Endothelial cell of umbilical vein (primary cell): ENCODE measurements around the gene ACOX3. TPM values are rescaled to one million over a fixed set of nuclear protein-coding genes. Genes with fewer than 3 reads are reported as not detected.

ENCODE experiments used
- BruUV-seq: library from RNA; stranded (reverse); fragments of 400-500 nt; replicated peaks from 2 replicates; lab custom pipeline; 2021; lab: Mats Ljungman, UMichigan
- CTCF ChIA-PET: fragments of 300-600, 350-600 bp; sonication (Branson Sonifier 250); formaldehyde crosslinking; loops from one replicate; lab custom pipeline; 2021; ENCODE audit warnings: antibody characterized with exemption, inconsistent platforms; lab: Charles Lee
- POLR2A ChIA-PET: fragments of 300-600, 350-600 bp; sonication (Branson Sonifier 250); formaldehyde crosslinking; loops from one replicate; lab custom pipeline; 2021; ENCODE audit warnings: antibody characterized with exemption, inconsistent platforms; lab: Charles Lee
- DNase-seq: peaks from one replicate; pipeline ENCODE4 v3.0.0-alpha.2; 2011; ENCODE audit warnings: low read depth, low spot score
- FAIRE-seq: peaks from 2 replicates; lab custom pipeline; 2011; peaks lifted over from hg19 to GRCh38; lab: Jason Lieb, UNC
- H2AFZ ChIP-seq: 2 replicates; pipeline ENCODE4 v1.6.0; 2012; ENCODE audit warnings: low read depth, low read length, control low read depth, inconsistent platforms
- H3K27ac ChIP-seq: 2 replicates; pipeline ENCODE4 v1.5.1; 2011; ENCODE audit warnings: low read depth, mild to moderate bottlenecking, control low read depth, low read length, moderate library complexity; ENCODE audit not compliant: insufficient read depth
- H3K27me3 ChIP-seq, 2 experiments: 2 replicates each; pipeline versions ENCODE4 v1.6.0 to v1.6.1; 2011; ENCODE audit warnings: low read length in 2 of 2, mixed read lengths in 1 of 2; ENCODE audit not compliant: control insufficient read depth in 2 of 2, insufficient read depth in 2 of 2
- H3K36me3 ChIP-seq, 2 experiments: 2 replicates in 1 of 2; 3 replicates in 1 of 2; pipeline ENCODE4 v1.5.1; 2011; ENCODE audit warnings: low read length in 2 of 2, mild to moderate bottlenecking in 1 of 2, moderate library complexity in 1 of 2; ENCODE audit not compliant: control insufficient read depth in 2 of 2, insufficient read depth in 2 of 2; ENCODE audit errors: extremely low read depth in 1 of 2
- H3K4me1 ChIP-seq: 3 replicates; pipeline ENCODE4 v1.5.1; 2011; ENCODE audit warnings: mild to moderate bottlenecking, low read length; ENCODE audit not compliant: control insufficient read depth, insufficient read depth; ENCODE audit errors: extremely low read depth
- H3K4me2 ChIP-seq: 2 replicates; pipeline ENCODE4 v1.6.1; 2011; ENCODE audit warnings: low read length, control low read depth, mixed read lengths; ENCODE audit not compliant: insufficient read depth
- H3K4me3 ChIP-seq, 3 experiments: fragments of 200-600 bp in 1 of 3; sonication (generic), shearing (Covaris generic) in 1 of 3; replicated peaks in 1 of 3; 2 replicates each; pipeline ENCODE4 v1.5.1; 2011 to 2016; ENCODE audit warnings: control low read depth in 3 of 3, low read length in 3 of 3, mild to moderate bottlenecking in 2 of 3, inconsistent platforms in 1 of 3, low read depth in 1 of 3, moderate library complexity in 1 of 3; ENCODE audit not compliant: insufficient read depth in 1 of 3
- H3K79me2 ChIP-seq: 2 replicates; pipeline ENCODE4 v1.6.0; 2012; ENCODE audit warnings: low read length, inconsistent platforms; ENCODE audit not compliant: control insufficient read depth, insufficient read depth
- H3K9ac ChIP-seq: replicated peaks from 2 replicates; pipeline ENCODE3; 2011; ENCODE audit warnings: low read length, control low read depth; ENCODE audit not compliant: insufficient read depth; ENCODE audit errors: extremely low read depth
- H3K9me1 ChIP-seq: replicated peaks from 3 replicates; pipeline ENCODE4 v1.6.0; 2011; ENCODE audit warnings: mild to moderate bottlenecking, low read length; ENCODE audit not compliant: control insufficient read depth, insufficient read depth; ENCODE audit errors: extremely low read depth
- H3K9me3 ChIP-seq: replicated peaks from 2 replicates; pipeline ENCODE4 v1.5.1; 2012; ENCODE audit warnings: low read length, inconsistent platforms; ENCODE audit not compliant: control insufficient read depth, insufficient read depth
- H4K20me1 ChIP-seq: replicated peaks from 2 replicates; pipeline ENCODE3; 2011; ENCODE audit warnings: mild to moderate bottlenecking, low read length; ENCODE audit not compliant: control insufficient read depth, insufficient read depth; ENCODE audit errors: extremely low read depth
- EZH2 ChIP-seq: IDR thresholded peaks from 2 replicates; pipeline ENCODE4 v1.6.1; 2012; ENCODE audit warnings: borderline replicate concordance, low read depth, mild to moderate bottlenecking, moderate library complexity, low read length, inconsistent platforms; ENCODE audit not compliant: severe bottlenecking
- FOS ChIP-seq: IDR thresholded peaks from 2 replicates; pipeline ENCODE4 v1.6.1; 2011; ENCODE audit warnings: mild to moderate bottlenecking, low read length, moderate library complexity, borderline replicate concordance; ENCODE audit not compliant: insufficient read depth
- GATA2 ChIP-seq: IDR thresholded peaks from 2 replicates; pipeline ENCODE4 v1.7.0; 2011; ENCODE audit warnings: low read depth, mild to moderate bottlenecking, moderate library complexity, mixed read lengths, low read length; ENCODE audit not compliant: insufficient read length, insufficient read depth
- JUN ChIP-seq: IDR thresholded peaks from 2 replicates; pipeline ENCODE4 v1.6.1; 2011; ENCODE audit warnings: borderline replicate concordance, low read depth; ENCODE audit not compliant: insufficient read length, insufficient read depth
- MYC ChIP-seq: IDR thresholded peaks from one replicate; pipeline ENCODE4 v1.6.1; 2011; ENCODE audit warnings: mild to moderate bottlenecking, low read depth, low read length
- POLR2A ChIP-seq: IDR thresholded peaks from 2 replicates; pipeline ENCODE4 v1.6.1; 2012; ENCODE audit warnings: low read depth, mild to moderate bottlenecking, control low read depth, low read length
- POLR2AphosphoS5 ChIP-seq: IDR thresholded peaks from 2 replicates; pipeline ENCODE4 v1.6.1; 2012; ENCODE audit warnings: low read depth, mild to moderate bottlenecking, control low read depth, low read length, moderate library complexity; ENCODE audit not compliant: insufficient read depth
- dilution Hi-C: fragments of 300-500 bp; cut with MboI; formaldehyde crosslinking; loops from one replicate; pipeline ENCODE4 v1.15.0; 2019; ENCODE audit warnings: low sequenced_read_pairs; ENCODE audit not compliant: extremely low pct_ligation_motif_present
- intact Hi-C: fragments of 100-400 bp; cut with micrococcal nuclease; formaldehyde crosslinking; loops from one replicate; pipeline ENCODE4 v1.10.0; 2022
- polyA plus RNA-seq, 4 experiments: library from polyadenylated mRNA; depleted of rRNA in 3 of 4; stranded (reverse) in 3 of 4; unstranded in 1 of 4; fragments of >200 nt; gene quantifications; 2 replicates each; pipeline versions ENCODE4 v1.2.1 to v1.2.3, GENCODE V29; 2011 to 2012; ENCODE audit warnings: missing spikeins in 1 of 4
- total RNA-seq: library from RNA; stranded (reverse); gene quantifications from 2 replicates; pipeline ENCODE4 v1.2.3, GENCODE V29; 2021
- TF ChIP-seq, protein P1 (sequence below): IDR thresholded peaks from 2 replicates; pipeline ENCODE4 v1.6.1; 2011; ENCODE audit not compliant: insufficient read depth, insufficient read length
- TF ChIP-seq, protein P2 (sequence below), 2 donors: IDR thresholded peaks; 1 replicate in 1 of 2; 2 replicates in 1 of 2; pipeline ENCODE4 v1.5.1; 2011; ENCODE audit warnings: low read length in 2 of 2, mild to moderate bottlenecking in 2 of 2, moderate library complexity in 2 of 2, control low read depth in 1 of 2, inconsistent platforms in 1 of 2, low read depth in 1 of 2; ENCODE audit not compliant: insufficient read depth in 1 of 2; ENCODE audit errors: extremely low read depth in 1 of 2

Gene ACOX3
- total and polyA plus RNA-seq, 2 donors (not counting 3 experiments of a cell fraction or from before 2014, with no cell fraction given), result 13.0 to 26.3 TPM

DNA sequence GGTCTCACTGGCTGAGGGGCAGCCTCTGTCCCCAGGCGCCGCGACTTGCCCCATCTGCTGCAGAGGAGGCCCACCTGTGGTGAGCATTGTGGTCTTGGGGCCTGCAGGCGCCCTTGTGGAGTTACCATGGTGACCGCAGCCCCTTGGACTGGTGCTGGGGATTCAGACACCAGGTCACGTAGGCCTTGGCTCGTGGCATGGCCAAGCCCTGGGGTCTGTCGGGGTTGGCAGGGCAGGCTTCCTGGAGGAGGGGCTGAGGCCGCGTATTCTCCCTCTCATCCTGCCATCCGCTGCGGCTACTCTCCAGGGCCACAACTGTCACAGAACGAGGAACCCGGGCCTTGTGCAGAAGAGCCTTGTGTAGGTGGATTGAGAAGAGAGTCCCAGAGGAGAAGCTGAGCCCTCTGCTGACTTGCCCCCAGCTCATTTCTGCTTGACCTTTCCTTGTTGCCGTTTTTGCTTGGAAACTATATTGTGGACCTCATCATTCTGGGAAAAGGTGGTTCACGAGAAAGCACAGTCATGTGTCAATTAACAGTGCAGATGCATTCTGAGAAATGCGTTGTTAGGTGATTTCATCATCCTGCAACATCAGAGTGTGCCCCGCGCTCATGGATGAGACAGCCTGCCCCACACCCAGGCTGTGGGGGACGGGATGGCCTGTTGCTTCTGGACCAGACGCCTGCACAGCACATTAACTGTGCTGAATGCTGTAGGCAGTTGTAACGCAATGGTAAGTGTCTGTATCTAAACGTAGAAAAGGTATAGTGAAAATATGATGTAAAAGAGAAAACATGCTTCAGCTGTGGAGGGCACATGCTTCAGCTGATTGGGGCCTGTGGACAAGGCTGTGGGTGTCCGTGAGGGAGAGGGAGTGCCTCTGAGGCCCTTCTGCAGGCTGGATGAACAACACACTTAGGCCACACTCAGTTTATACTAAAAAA is 38.5 kb upstream of the ACOX3 start:
- BruUV-seq, result no TSS peak
- H3K9ac ChIP-seq, result no peak overlapping the region
- H3K4me1 ChIP-seq, result no peaks in the 10 kb centered on the region
- FAIRE-seq (no peak), DNase-seq (no peak)
- CTCF ChIA-PET, result interaction anchor here (1.1 to 1.5 kb wide), 2 partner anchors 11 to 127 kb away, joined by 3 to 6 read pairs; no protein-coding TSS in a partner anchor
- H3K4me3 ChIP-seq, result no peak overlapping the region
- no peaks in the 10 kb centered on the region for H4K20me1 ChIP-seq
- H3K9me1 ChIP-seq, result no peaks in the 10 kb centered on the region
- H3K27ac ChIP-seq, result no peak overlapping the region
- intact Hi-C loops (no loop called here), dilution Hi-C loops (no loop called here)
- H3K36me3 ChIP-seq, result peaks cover 2 to 6% of the 10 kb centered on the region in 2 experiments
- POLR2A ChIA-PET, result no interaction called here
- no peaks in the 10 kb centered on the region for H3K79me2 ChIP-seq
- H3K27me3 ChIP-seq, result no peaks in the 10 kb centered on the region
- TF ChIP-seq, protein P1, sequence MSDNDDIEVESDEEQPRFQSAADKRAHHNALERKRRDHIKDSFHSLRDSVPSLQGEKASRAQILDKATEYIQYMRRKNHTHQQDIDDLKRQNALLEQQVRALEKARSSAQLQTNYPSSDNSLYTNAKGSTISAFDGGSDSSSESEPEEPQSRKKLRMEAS, result no peak
- TF ChIP-seq GATA2 (no peak), POLR2AphosphoS5 (no peak), JUN (no peak), POLR2A (no peak), EZH2 (no peak), MYC (no peak), FOS (no peak)
- TF ChIP-seq, protein P2, sequence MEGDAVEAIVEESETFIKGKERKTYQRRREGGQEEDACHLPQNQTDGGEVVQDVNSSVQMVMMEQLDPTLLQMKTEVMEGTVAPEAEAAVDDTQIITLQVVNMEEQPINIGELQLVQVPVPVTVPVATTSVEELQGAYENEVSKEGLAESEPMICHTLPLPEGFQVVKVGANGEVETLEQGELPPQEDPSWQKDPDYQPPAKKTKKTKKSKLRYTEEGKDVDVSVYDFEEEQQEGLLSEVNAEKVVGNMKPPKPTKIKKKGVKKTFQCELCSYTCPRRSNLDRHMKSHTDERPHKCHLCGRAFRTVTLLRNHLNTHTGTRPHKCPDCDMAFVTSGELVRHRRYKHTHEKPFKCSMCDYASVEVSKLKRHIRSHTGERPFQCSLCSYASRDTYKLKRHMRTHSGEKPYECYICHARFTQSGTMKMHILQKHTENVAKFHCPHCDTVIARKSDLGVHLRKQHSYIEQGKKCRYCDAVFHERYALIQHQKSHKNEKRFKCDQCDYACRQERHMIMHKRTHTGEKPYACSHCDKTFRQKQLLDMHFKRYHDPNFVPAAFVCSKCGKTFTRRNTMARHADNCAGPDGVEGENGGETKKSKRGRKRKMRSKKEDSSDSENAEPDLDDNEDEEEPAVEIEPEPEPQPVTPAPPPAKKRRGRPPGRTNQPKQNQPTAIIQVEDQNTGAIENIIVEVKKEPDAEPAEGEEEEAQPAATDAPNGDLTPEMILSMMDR (IDR thresholded peaks at IDR 0.05; ENCODE audit: extremely low read depth in 1 of 2, insufficient read depth in 1 of 2, low read depth in 1 of 2, low read length in 2 of 2), result no peak
- no peak overlapping the region for H3K4me2 ChIP-seq
- H2AFZ ChIP-seq, result no peak overlapping the region
- H3K9me3 ChIP-seq, result no peaks in the 10 kb centered on the region
